ENCODE measurements around the gene FHOD3.
"Not testable (repeated sequence)": the region's sequence is repeated elsewhere in the genome, so short reads cannot be mapped to it uniquely, and the experiment has no call there.

Gene FHOD3

DNA sequence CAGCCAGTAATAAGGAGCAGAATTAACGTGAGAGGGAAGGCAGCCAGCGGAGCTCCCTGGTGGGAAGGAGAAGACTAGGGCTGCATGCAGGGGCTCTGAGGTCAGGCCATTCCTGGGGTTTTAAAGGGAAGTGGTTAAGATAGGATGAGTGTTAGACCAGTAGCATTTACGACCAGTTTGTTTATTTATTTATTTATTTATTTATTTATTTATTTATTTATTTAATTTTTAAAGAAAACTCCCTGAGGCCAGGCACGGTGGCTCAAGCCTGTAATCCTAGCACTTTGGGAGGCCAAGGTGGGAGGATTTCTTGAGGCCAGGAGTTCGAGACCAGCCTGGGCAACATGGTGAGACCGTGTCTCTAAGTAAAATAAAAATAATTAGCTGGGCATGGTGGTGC is 152.8 kb downstream of the FHOD3 start:
- no peak for DNase-seq (ENCODE audit: low read depth in 2 of 2)

DNA sequence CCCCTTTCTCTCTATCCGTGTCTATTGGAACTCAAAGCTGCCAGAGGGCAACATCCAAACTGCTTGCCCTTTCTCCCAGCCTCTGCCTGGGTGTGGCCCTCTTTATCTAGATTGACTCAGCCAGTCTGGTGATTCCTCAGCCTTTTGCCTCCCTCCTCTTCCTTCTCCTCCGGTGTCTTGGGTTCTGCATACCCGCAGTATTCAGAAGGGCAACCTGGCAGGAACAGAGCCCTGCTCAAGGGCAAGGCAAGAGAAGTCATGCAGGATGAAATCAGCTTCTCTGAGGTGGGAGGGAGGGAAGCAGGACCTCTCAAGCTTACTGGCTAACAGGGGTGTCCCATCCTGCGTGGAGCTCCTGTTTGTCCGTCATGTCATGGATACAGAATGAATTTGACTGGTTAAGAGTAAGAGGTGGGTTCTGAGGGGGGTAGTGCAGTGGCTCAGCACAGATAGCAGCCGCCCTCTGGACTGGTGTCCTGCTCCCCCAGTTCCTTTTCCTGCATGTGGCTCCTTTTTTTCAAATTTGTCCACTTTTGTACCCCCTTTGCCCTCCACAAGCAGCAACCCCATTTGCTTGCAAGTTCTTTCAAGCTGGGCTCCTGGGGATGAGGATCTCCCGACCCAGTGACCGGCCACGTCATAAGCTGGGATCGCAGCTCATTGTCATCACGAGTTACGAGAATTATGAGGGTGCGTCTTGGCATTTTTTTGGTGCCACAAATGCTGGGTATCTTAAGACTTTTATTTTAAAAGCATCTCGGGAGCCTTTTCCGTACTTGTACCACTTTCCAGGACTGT is 154.1 kb downstream of the FHOD3 start:
- DNase-seq (ENCODE audit: low read depth in 2 of 2), result no peak

DNA sequence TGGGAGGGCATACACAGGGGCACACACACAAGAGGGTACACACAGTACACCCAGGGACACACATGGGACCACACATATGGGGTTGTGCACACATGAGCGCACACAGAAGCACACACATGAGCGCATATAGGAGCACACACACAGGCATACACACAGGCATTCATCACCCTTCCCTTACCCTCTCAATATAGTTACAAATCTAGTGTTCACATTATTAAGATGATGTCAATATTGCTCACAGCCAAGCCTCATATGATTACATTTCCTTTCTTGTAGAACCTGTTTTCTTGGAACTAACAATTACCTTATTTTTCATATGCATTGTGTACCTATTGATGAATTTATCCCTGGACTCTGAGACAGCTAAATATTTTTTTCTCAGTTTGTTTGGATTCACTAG is 156.7 kb downstream of the FHOD3 start:
- DNase-seq (ENCODE audit: low read depth in 2 of 2), result no peak

DNA sequence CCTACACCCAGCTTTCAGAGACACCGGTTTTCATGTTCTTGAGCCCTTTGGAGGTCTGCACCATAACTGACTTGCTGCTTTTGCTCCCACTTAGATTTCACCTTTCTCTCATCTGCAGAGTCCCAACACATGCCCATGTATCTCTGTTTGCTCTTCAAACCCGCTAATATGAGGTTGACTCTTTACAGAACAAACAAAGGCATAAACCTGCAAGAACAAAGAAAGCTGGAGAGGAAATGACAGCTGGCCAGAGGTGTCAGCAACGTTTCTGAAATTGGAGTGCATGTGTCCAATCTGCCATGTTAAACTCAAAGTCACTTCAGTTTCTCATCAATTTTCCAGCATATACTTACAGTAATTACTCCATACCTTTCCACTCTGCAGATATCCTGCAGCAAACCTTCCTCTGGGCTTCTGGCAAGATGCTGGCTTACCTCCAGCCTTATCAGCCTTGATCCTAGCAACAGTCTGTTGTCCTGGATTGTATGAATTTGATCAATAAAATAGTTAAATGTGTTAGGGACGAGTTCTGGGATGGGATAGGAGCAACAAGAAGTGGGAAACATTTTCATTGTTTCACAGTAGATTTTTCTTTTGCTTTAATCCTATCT is 157.4 kb downstream of the FHOD3 start:
- DNase-seq (ENCODE audit: low read depth in 2 of 2), result no peak

DNA sequence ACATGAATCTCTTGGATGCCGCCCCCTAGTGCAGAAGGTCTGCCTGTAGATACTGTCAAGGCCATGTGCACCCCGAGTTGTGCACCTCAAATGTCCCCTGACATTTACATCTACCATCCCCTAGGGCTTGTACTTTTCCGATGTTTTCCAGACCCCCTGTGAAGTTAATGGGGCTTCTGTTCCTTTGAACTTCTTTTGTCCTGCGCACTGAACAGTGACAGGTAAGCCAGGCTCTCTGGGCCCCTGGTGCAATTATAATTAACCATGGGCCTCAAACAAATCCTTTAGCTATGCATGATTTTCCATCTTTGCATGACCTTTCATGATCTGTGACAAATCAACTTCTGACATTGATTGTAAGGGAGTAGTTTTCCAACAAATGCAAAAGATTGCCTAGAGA is 158.4 kb downstream of the FHOD3 start:
- DNase-seq (ENCODE audit: low read depth in 2 of 2), result no peak

DNA sequence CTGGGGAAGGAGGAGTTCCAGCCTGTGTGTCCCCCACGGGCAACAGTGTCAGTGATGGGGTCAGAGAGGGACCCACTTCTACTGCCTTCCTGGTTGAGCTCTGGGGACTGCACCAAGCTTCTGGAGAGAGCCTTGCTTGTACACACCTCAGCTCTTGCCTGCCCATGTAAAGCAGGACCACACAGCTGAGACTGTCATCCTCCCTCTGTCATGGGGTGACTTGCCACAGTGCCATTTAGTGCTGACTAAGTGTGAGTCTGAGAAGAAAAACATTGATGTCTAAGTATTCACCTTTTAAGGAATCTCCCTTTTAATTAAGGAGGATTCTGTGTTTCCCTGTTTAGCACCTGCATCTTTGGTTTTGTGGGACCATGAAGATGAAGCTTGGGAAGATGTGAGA is 159.1 kb downstream of the FHOD3 start:
- DNase-seq (ENCODE audit: low read depth in 2 of 2), result no peak

DNA sequence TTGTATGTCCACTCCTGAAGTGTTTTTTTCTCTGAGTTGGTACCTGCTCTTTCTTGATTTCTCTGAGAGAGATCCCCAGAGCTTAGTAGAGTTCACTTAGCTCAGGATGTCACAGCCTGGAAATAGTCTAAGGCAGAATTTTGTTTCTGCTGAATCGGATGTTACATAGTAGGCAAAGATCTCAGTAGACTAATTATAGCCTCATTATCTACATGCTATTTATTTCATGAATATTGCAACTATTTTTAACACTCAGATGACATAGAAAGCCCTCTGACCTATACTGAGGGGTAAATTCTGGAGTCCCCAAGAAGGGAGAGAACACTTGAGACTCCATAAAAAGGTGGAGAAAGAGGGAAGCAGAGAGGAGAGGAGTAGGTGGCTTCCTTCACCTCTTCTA is 160.2 kb downstream of the FHOD3 start:
- DNase-seq (ENCODE audit: low read depth in 2 of 2), result no peak

DNA sequence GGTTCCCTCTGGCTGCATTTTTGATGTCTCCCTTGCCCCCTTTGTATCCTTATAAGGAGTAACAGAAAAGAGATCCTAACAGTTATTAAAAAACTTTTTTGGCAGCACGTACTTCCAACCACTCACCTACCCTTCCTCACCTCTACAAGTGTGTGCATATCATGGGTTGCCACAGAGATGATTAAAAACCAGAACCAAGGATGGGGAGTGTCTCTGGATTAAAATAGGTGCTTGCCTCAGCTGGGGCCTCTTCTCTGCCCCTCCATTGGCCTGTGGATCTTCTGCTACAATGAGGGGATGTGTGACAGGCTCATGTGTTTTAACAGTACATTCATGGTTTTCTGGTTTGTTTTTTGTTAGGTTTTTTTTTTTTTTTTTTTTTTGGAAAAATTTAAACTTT is 160.8 kb downstream of the FHOD3 start:
- DNase-seq (ENCODE audit: low read depth in 2 of 2), result no peak

DNA sequence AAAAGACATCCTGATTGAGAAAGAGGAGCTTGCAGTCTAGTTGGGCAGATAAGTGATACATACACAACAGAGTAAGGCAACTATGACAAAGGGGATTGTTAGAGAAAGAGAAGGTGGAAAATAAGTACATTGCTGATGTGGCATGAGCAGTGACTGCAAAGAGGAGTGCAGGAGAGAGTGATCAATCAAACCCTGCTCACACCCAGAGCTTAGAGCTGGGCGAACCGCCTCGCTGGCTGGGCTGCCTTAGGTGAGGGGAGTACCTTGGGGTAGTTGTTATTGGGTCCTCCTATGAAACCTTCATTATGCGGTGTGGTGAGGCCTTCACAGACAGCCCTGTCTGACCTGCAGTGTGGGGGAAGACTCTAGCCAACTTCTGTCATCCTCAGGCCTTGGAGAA is 161.7 kb downstream of the FHOD3 start:
- no peak for DNase-seq (ENCODE audit: low read depth in 2 of 2)

DNA sequence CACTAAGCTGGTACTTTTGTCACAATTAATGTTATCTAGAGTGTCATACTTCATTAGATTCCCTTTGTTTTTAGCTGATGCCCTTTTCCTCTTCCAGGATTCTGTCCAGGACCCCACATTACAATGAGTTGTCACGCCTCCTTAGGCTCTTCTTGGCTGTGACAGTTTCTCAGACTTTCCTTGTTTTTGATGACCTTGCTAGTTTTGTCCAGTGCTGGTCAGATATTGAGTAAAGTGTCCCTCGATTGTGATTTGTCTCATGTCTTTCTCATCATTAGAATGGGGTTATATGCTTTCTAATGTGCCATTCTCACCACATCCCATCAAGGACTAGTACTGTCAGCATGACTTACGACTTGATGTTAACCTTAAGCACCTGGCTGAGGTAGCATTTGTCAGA is 162.3 kb downstream of the FHOD3 start:
- DNase-seq (ENCODE audit: low read depth in 2 of 2), result no peak

DNA sequence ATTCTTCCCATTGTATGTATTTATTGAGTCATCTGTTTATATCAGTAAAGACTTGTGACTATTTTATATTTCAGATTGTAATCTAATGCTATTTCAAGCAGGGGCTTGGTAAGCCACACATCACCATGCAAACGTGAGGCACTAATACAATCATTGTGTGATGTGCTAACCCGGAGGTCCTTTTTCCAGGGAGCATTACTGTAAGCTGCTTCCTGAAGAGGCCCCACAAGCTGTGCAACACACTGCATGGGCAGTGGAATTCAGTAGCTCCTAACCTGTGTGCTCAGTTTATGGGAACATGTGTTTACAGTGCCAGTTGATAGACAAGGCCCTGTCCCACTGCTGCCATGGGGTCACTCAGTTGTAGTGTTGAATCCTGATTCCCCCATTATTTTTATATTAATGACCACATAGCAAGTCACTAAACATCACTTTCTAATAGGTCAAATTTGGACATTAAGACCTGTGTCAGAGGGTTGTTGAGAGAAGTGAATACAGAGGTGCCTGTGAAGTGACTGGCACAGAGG is 162.9 kb downstream of the FHOD3 start:
- DNase-seq (ENCODE audit: low read depth in 2 of 2), result no peak

DNA sequence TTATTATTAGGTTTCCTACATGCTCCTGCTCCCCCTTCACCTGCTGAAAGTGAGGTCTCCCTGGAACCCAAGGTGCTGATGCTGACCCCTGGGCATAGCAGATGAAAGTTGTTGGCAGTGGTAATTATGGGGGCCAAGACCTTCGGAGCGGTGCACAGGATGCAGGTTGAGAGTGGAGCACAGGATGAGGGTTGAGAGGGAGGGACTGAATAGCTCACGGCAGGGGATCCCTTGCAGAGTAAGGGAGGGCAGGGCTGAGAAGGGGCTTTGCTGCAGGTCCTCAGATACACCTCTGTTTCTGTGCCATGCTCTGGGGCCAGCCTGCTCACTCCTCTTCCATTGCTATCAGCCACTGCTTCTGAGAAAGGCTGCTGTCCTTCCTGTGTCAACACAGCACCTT is 163.3 kb downstream of the FHOD3 start:
- no peak for DNase-seq (ENCODE audit: low read depth in 2 of 2)

DNA sequence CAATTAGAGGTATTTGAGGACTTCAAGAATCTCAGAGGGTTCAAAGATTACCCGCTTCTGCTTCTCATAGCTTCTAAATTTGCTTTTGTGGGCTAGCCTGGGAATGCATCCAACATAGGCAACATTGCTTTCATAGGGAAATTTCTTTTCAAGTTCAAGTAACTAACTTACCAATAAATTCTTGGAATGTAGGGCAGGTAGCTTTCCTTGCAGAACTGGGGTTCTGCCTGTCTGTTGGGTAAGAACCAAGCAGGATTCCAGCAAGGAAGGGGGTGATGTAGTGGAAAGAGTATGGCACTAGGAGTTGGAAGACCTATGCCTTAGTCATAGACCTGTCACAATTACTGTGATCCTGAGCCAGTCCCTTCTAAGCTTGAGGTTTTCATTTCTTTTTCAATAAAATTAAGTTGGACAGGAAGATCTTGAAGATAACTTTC is 164.1 kb downstream of the FHOD3 start:
- no peak for DNase-seq (ENCODE audit: low read depth in 2 of 2)

DNA sequence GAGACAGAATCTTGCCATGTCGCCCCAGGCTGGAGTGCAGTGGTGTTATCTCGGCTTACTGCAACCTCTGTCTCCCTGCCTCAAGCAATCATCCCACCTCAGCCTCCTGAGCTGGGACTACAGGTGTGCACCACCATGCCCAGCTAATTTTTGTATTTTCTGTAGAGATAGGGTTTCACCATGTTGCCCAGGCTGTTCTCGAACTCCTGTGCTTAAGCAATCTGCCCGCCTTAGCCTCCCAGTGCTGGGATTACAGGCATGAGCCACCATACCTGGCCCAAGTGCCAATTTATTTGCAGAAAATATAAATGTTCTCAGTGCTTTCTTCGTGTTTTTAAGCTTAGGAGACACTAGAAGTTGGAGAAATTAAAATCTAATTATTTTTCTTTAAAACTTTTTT is 166.0 kb downstream of the FHOD3 start:
- not testable (repeated sequence) for DNase-seq (ENCODE audit: low read depth in 2 of 2)

DNA sequence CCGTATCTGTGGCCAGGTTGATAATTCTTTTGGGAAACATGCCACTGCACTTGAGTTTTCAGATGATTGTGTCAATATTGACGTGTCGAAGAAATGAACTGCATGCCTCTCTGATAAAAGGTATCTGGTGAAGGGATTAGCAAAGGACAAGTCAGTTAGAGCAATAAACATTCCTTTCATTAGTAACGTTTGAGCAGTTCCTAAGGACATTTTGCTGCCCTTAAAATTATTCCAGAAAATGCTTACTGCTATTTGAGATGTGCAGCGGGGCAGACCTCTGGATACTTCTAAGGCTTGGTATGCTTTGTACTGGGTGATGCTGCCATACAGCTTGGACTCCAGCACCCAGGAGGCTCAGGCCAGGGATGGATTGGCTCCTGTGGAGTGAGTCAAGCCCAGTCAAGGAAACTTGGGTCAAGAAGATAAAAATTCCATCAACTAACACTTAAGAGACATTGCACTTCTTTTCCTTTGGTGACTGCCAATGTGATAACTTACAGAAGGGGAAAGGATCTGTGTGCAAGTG is 166.7 kb downstream of the FHOD3 start:
- no peak for DNase-seq (ENCODE audit: low read depth in 2 of 2)

DNA sequence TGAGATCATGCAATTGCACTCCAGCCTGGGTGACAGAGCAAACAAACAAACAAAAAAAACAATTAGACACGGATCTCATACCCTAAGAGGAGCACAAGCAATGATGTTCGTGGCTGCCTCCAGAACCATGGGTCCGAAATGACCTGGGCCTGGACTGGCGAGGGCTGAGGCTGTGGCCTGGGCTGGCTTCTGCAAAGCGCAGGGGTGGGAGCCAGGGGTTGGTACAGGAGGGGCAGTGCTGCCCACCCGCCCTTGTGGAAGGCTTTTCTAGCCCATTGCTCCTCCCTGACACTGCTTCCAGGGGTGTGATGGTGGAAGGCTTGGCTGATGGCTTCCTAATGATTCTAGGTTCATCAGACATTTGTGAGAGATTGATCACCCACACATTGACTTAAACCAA is 167.8 kb downstream of the FHOD3 start:
- DNase-seq (ENCODE audit: low read depth in 2 of 2), result no peak

DNA sequence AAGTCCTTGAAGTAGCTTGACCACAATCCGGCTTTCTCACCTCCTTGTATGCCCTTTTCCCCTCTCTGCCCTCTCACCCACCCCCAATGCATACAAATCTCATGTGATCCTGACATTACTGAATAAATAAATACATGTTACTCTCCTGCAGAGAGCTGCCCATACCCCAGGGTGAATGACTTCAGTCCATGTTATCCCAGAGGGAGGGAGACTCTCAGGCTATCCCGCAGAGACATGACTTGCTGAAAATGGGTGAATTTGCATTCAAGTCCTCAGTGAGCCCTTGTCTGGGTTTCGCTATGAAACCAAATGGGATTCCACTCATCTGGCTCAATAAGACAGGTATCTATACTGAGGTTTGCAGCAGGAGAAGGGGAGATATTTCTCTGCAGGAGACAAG is 168.5 kb downstream of the FHOD3 start:
- no peak for DNase-seq (ENCODE audit: low read depth in 2 of 2)

DNA sequence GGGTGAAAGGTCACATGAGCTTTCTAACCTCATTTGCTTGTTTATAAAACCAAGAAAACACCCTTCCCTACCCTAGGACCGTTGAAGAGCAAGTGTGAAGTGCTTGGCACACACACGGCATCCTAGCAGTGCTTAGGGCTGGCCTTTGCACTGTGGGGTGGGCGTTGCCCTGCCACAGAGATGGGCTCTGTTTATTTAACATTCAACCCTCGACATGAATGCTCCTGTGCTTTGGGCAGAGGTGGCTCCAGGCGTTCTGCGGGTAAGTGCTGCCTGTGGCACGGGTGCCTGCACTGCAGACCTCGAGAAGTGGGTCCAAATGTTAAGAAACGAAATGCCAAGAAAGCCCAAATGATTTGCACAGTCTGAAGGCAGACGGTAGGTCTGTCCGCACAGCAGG is 170.1 kb downstream of the FHOD3 start:
- DNase-seq (ENCODE audit: low read depth in 2 of 2), result no peak

DNA sequence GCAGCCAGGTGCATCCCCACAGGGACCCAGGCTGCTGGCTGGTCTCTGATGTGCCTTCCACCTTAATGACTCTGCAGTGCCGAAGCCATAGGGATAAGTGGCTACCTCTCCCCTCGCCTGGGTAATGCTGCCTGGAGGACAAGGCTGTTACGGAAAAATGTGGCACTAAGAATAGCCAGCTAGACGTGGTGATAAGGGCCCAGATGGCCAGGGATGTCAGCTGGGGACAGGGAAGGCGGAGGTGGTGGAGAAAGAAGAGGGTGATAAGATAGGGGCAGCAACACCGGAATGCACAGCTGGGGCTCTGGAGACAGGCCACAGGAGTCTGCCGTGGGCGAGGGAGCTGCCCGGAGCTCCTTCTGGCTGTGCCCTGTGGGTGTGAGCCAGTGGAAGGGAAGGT is 170.6 kb downstream of the FHOD3 start:
- no peak for DNase-seq (ENCODE audit: low read depth in 2 of 2)

DNA sequence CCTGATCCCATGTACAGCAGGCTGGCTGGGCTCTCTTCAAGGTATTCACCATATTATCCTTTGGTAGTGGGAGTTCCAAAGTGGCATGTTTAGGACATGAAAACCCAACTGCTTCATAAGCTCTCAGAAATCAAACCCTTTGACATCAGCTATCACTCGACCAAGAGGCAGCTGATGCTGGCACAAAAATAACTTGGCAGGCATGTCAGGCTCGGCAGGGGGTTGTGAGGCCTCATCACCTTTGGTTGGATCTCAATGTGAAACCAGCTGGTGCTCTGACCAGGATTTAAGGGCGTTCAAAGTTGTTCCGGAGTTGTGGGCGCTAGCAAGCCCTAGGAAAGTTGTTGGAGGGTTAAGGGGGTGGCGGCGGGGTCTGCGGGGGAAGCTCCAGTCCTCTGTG is 171.9 kb downstream of the FHOD3 start:
- no peak for DNase-seq (ENCODE audit: low read depth in 2 of 2)

DNA sequence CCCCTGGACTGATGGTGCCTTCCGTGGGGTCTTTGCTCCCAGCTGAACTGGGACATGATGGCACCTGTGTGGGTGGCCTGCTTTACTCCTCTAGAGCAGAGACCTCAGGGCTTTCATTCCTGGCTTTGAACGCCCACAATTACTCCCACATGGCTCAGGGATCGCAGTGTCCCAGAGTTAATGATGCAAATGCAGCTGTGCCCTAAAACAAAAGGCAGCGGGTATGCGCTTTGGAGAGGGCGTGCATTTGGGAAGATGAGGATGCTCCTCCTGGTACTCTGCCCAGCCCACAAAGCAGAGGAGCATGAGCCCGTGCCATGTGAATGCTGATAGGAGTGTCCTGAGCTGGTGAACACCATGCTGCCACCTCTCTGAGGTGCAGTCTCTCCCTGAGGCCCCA is 173.4 kb downstream of the FHOD3 start:
- DNase-seq (ENCODE audit: low read depth in 2 of 2), result no peak

DNA sequence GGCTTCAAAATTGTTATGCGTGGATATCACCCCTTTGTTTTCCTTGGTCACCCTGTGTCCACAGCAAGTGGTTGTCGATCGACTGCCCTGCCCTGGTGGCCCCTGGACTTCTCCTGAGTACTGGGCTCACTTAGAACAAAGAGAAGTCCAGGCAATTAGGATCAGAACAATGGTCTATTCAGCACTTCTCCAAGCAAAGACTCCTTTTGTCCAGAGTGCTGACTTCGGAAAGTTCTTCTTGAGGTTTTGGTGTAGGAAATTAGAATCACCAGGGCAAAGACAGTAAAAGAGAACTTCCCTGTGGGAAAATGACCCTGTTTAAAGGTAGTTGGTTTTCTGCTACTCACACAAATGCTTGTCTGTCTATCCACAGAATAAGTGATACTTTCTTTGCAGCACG is 173.9 kb downstream of the FHOD3 start:
- no peak for DNase-seq (ENCODE audit: low read depth in 2 of 2)

DNA sequence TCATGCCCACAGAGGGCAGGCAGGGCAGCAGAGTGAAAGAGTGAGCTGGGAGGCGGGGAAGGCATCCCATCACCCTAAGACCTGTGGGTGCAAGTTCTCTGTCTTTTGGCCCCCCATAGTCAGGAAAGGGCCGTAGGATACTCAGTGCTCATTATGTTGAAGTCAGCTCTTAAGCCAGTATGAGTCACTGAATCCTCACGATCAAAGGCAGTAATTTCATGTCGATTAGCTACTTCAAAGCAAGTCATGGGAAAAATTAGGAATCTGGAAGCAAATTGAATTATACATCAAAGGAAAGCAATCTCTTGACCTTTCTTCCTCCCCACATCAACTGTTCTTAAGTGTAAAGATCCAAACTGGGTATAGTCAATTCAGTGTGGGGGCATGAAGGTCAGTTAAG is 178.9 kb downstream of the FHOD3 start:
- no peak for DNase-seq (ENCODE audit: low read depth in 2 of 2)
